K562 (cell line): ENCODE data around the gene PSEN1.

Source experiments
- RFX1 ChIP-seq: fragments of 450-650 bp; IDR thresholded peaks from 2 replicates; pipeline ENCODE4 v1.6.1; 2016; ENCODE audit warnings: mild to moderate bottlenecking, moderate library complexity
- TF ChIP-seq, protein P1 (sequence below): sonication (generic); formaldehyde crosslinking; IDR thresholded peaks from 2 replicates; pipeline ENCODE4 v1.8.1; 2023; ENCODE audit warnings: mild to moderate bottlenecking, missing genetic modification reagents

DNA sequence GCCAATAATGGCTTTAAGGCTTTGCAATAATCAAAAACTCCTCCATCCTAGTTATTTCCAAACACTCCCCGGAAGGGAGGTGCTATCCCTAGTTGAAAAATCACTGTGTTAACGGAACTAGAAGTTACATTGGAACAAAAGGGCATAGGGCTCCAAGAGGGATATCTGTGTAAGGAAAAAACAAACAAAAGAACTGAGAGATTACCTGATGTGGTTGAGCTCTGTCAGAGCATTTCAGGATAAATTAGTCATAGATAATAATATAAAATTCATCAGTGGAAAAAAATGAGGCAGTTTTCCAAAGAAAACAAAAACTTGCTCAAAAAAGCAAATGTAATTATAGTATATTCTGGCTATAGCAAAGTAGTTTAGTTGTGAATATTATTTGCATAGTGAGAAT lies 73.6 kb downstream of the PSEN1 start:
- TF ChIP-seq, protein P1, sequence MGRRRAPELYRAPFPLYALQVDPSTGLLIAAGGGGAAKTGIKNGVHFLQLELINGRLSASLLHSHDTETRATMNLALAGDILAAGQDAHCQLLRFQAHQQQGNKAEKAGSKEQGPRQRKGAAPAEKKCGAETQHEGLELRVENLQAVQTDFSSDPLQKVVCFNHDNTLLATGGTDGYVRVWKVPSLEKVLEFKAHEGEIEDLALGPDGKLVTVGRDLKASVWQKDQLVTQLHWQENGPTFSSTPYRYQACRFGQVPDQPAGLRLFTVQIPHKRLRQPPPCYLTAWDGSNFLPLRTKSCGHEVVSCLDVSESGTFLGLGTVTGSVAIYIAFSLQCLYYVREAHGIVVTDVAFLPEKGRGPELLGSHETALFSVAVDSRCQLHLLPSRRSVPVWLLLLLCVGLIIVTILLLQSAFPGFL (CRISPR knock-in tag): no peak
- TF ChIP-seq RFX1: no peak
